Smooth muscle cell (in vitro differentiated cells): ENCODE data around the gene RNF180. TPM values are rescaled to one million over a fixed set of nuclear protein-coding genes. Genes with fewer than 3 reads are reported as not detected.
A peak's percentile ranks its signal among the peaks of the same experiment; 100 is the strongest.
"Not testable (repeated sequence)": the region's sequence is repeated elsewhere in the genome, so short reads cannot be mapped to it uniquely, and the experiment has no call there.

Source experiments
- DNase-seq: peaks from one replicate; lab custom pipeline; 2025; ENCODE audit not compliant: unreplicated experiment; lab: John Stamatoyannopoulos, UW
- H2AFZ ChIP-seq: fragments of 200-600 bp; sonication (generic); 2 replicates; pipeline ENCODE4 v1.6.0; 2016; ENCODE audit warnings: antibody characterized with exemption, low read depth, mild to moderate bottlenecking
- H3F3A ChIP-seq: fragments of 200-600 bp; sonication (generic); 2 replicates; pipeline ENCODE4 v1.6.0; 2017; ENCODE audit warnings: antibody characterized with exemption, low read depth
- H3K27ac ChIP-seq: fragments of 200-600 bp; sonication (generic); 2 replicates; pipeline ENCODE4 v1.5.1; 2016; ENCODE audit warnings: low read depth, mild to moderate bottlenecking
- H3K27me3 ChIP-seq: fragments of 200-600 bp; sonication (generic); 2 replicates; pipeline ENCODE4 v1.6.1; 2016; ENCODE audit warnings: low read depth, mild to moderate bottlenecking
- H3K36me3 ChIP-seq: fragments of 200-600 bp; sonication (generic); 2 replicates; pipeline ENCODE4 v1.5.1; 2016; ENCODE audit warnings: low read depth
- H3K4me1 ChIP-seq: fragments of 200-600 bp; sonication (generic); 2 replicates; pipeline ENCODE4 v1.5.1; 2016; ENCODE audit warnings: low read depth
- H3K4me2 ChIP-seq: fragments of 200-600 bp; sonication (generic); 2 replicates; pipeline ENCODE4 v1.6.0; 2016; ENCODE audit warnings: mild to moderate bottlenecking
- H3K4me3 ChIP-seq: fragments of 200-600 bp; sonication (generic); 2 replicates; pipeline ENCODE4 v1.5.1; 2016; ENCODE audit warnings: mild to moderate bottlenecking
- H3K79me2 ChIP-seq: fragments of 200-600 bp; sonication (generic); 2 replicates; pipeline ENCODE4 v1.6.0; 2016; ENCODE audit warnings: low read depth, mild to moderate bottlenecking
- H3K9ac ChIP-seq: fragments of 200-600 bp; sonication (generic); 2 replicates; pipeline ENCODE4 v1.6.0; 2016; ENCODE audit warnings: low read depth
- H3K9me3 ChIP-seq: fragments of 200-600 bp; sonication (generic); replicated peaks from 2 replicates; pipeline ENCODE4 v1.5.1; 2016; ENCODE audit warnings: low read depth
- H4K20me1 ChIP-seq: fragments of 200-600 bp; sonication (generic); 2 replicates; pipeline ENCODE4 v1.6.0; 2016; ENCODE audit warnings: low read depth
- WGBS: methylation state at CpG from one replicate; pipeline ENCODE4 v1.1.7; 2016; ENCODE audit warnings: low lambda C conversion rate; 5-methylcytosine and 5-hydroxymethylcytosine counted together
- polyA plus RNA-seq: library from polyadenylated mRNA; unstranded; fragments of >200 nt; fragmentation: Nextera tagmentation; extraction: Ambion mirVana; gene quantifications from 2 replicates; pipeline ENCODE4 v1.2.1, GENCODE V29; 2016
- total RNA-seq: library from RNA; depleted of rRNA; stranded (reverse); fragments of >200 nt; gene quantifications from 2 replicates; pipeline ENCODE4 v1.2.3, GENCODE V29; 2014
- TF ChIP-seq, protein P1 (sequence below): fragments of 200-600 bp; sonication (generic); IDR thresholded peaks from 2 replicates; pipeline ENCODE4 v1.5.1; 2017; ENCODE audit warnings: borderline replicate concordance, mild to moderate bottlenecking, antibody characterized with exemption; ENCODE audit not compliant: insufficient read depth, poor library complexity, severe bottlenecking

The RNF180 gene
- total and polyA plus RNA-seq, 2 experiments from 2014 or later: 3.0 to 3.8 TPM

DNA sequence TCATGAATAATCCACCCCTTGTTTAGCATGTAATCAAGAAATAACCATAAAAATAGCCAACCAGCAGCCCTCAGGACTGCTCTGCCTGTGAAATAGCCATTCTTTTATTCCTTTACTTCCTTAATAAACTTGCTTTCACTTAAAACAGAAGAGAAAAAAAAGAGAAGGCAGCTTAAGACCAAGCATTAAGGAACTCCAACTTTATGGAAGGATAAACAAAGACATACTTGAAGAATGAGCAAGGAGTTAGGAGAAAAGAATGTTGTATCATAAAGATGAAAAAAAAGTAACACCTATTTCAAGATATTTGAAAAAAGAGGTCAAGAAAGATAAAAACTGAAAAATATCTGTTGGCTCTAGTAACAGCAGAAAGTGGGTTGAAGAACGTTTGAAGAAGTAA is 107.6 kb downstream of the RNF180 start:
- H3K4me2 ChIP-seq: peak overlapping the region; percentile 53
- 48% methylated on average over 1 of the region's 1 CpG for WGBS
- DNase-seq: no peak

DNA sequence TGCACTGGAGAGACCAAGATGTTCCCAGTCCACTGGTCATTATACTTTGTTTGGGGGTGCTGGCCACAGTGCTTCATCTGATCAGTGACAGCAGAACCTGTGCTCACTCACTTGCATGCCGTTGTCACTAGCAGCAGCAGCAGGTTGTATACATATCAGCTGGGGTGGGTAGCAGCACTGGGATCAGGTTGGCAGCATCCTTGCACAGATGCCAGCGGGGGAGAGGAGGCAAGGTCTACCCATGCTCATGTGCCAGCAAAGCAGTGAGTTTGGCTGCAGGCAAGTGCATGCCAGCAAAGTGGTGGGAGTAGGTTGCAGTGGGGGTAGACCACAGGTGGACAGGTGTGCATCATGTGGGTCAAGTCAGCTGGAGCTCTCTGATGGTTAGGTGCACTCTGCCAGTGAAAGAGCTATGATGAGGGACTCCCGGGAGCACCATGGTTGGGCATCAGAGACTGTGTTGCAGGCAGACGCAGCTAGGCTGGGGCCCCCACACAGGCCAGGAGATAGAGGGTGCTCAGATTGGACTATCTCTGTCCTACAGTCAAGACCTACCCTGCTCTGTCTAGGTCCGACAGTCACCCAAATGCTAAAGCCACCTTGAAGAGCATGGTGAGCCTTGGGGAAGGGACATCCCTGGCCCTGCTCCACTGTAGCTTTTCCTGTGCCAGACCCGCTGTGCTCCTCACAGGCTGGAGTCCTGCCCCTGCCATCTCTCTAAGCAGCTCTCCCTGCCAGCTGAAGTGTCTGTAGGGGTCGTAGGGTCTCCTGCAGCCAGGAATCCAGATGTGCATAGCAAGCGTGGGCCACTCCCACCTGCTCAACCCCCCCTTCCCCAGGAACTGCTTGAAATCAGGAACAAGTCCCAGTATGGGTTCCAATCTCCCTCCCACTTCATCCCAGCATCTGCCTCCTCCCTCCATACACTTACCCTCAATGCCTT is 119.8 kb downstream of the RNF180 start:
- Histone ChIP-seq H3F3A (no peaks in the 10 kb centered on the region), H3K79me2 (no peaks in the 10 kb centered on the region), H4K20me1 (no peaks in the 10 kb centered on the region), H2AFZ (no peak overlapping the region), H3K36me3 (no peaks in the 10 kb centered on the region), H3K4me3 (no peak overlapping the region), H3K27ac (no peak overlapping the region), H3K4me1 (no peaks in the 10 kb centered on the region), H3K9me3 (no peaks in the 10 kb centered on the region), H3K9ac (no peak overlapping the region), H3K4me2 (no peak overlapping the region), H3K27me3 (no peaks in the 10 kb centered on the region)
- 86% methylated on average over 8 of the region's 8 CpGs for WGBS
- TF ChIP-seq, protein P1, sequence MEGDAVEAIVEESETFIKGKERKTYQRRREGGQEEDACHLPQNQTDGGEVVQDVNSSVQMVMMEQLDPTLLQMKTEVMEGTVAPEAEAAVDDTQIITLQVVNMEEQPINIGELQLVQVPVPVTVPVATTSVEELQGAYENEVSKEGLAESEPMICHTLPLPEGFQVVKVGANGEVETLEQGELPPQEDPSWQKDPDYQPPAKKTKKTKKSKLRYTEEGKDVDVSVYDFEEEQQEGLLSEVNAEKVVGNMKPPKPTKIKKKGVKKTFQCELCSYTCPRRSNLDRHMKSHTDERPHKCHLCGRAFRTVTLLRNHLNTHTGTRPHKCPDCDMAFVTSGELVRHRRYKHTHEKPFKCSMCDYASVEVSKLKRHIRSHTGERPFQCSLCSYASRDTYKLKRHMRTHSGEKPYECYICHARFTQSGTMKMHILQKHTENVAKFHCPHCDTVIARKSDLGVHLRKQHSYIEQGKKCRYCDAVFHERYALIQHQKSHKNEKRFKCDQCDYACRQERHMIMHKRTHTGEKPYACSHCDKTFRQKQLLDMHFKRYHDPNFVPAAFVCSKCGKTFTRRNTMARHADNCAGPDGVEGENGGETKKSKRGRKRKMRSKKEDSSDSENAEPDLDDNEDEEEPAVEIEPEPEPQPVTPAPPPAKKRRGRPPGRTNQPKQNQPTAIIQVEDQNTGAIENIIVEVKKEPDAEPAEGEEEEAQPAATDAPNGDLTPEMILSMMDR: no peak
- DNase-seq: no peak

More for the DNA sequence above, 107.6 kb downstream of the RNF180 start:
- Histone ChIP-seq H3K79me2 (no peaks in the 10 kb centered on the region), H3K27ac (no peak overlapping the region), H3K36me3 (no peaks in the 10 kb centered on the region), H3F3A (no peaks in the 10 kb centered on the region), H2AFZ (peak overlapping the region; percentile 7), H3K27me3 (no peaks in the 10 kb centered on the region), H3K9ac (no peak overlapping the region), H3K4me3 (no peak overlapping the region), H3K4me1 (no peaks in the 10 kb centered on the region), H4K20me1 (no peaks in the 10 kb centered on the region), H3K9me3 (no peaks in the 10 kb centered on the region)
- TF ChIP-seq, protein P1: no peak

DNA sequence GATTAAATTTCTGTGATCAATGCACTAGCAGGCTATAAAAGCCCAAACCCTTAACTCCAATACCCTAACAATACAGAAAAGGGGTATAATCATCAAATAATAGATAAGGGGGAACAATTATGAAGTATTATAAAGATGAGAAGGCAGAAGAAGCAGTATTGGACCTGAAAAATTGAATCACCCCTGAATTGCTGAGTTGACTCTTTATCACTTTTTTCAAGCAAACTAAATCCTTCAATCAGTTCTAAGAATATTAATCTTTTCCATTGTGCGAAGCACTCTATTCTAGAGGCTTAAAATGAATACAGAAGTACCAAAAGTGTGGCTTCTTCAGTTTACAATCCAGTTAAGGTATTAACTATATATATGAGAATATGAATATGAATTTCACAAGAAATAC is 120.7 kb downstream of the RNF180 start:
- H3K4me2 ChIP-seq: no peak overlapping the region
- H3K27ac ChIP-seq: no peak overlapping the region
- H3K36me3 ChIP-seq: no peaks in the 10 kb centered on the region
- peaks cover 4% of the 10 kb centered on the region for H3K9me3 ChIP-seq
- no peaks in the 10 kb centered on the region for H3K4me1 ChIP-seq
- H3K79me2 ChIP-seq: no peaks in the 10 kb centered on the region
- no peak overlapping the region for H2AFZ ChIP-seq
- no peak overlapping the region for H3K4me3 ChIP-seq
- WGBS: 89% methylated on average over 1 of the region's 1 CpG
- H4K20me1 ChIP-seq: no peaks in the 10 kb centered on the region
- TF ChIP-seq, protein P1: no peak
- no peaks in the 10 kb centered on the region for H3K27me3 ChIP-seq
- H3F3A ChIP-seq: no peaks in the 10 kb centered on the region
- no peak overlapping the region for H3K9ac ChIP-seq
- no peak for DNase-seq

DNA sequence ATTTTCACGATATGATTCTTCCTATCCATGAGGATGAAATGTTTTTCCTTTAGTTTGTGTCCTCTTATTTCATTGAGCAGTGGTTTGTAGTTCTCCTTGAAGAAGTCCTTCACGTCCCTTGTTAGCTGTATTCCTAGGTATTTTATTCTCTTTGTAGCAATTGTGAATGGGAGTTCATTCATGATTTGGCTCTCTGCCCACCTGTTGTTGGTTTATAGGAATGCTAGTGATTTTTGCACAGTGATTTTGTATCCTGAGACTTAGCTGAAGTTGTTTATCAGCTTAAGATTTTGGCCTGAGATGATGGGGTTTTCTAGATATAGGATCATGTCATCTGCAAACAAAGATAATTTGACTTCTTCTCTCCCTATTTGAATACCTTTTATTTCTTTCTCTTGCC is 122.9 kb downstream of the RNF180 start:
- H3K4me1 ChIP-seq, DNase-seq, H3K27me3 ChIP-seq, H4K20me1 ChIP-seq, H3K79me2 ChIP-seq, H3F3A ChIP-seq, H2AFZ ChIP-seq, H3K9ac ChIP-seq, H3K27ac ChIP-seq, H3K4me2 ChIP-seq, H3K4me3 ChIP-seq, H3K36me3 ChIP-seq, H3K9me3 ChIP-seq: not testable (repeated sequence)
- 95% methylated on average over 2 of the region's 2 CpGs for WGBS
